Left lung (tissue), 10 donors: ENCODE measurements around the gene AMD1. TPM values are rescaled to one million over a fixed set of nuclear protein-coding genes. Genes with fewer than 3 reads are reported as not detected.
"Not testable (repeated sequence)": the region's sequence is repeated elsewhere in the genome, so short reads cannot be mapped to it uniquely, and the experiment has no call there.

Experiments used
- ATAC-seq: fragments of 200-7000 bp; cut with Tn5 transposase; one replicate; pipeline ENCODE4 v1.9.1; 2020; ENCODE audit warnings: moderate library complexity
- DNase-seq, 4 donors: peaks; one replicate each; pipeline ENCODE4 v3.0.0-alpha.2; 2013 to 2020
- H3K27ac ChIP-seq, 2 donors: fragments of 200-600 bp; sonication (generic) in 1 of 2; one replicate each; pipeline versions ENCODE4 v1.5.0 to v1.8.0; 2020 to 2021
- H3K27me3 ChIP-seq, 2 donors: fragments of 200-600 bp; sonication (generic) in 1 of 2; one replicate each; pipeline versions ENCODE4 v1.5.0 to v1.8.0; 2020 to 2021
- H3K36me3 ChIP-seq, 2 donors: fragments of 200-600 bp; sonication (generic) in 1 of 2; one replicate each; pipeline versions ENCODE4 v1.5.0 to v1.8.0; 2020 to 2021
- H3K4me1 ChIP-seq, 2 donors: fragments of 200-600 bp; one replicate each; pipeline ENCODE4 v1.8.0; 2021
- H3K4me3 ChIP-seq, 2 donors: fragments of 200-600 bp; sonication (generic) in 1 of 2; one replicate each; pipeline versions ENCODE4 v1.5.0 to v1.8.0; 2020 to 2021; ENCODE audit warnings: mild to moderate bottlenecking in 1 of 2
- H3K9me3 ChIP-seq, 2 donors: fragments of 200-600 bp; sonication (generic) in 1 of 2; one replicate each; pipeline versions ENCODE4 v1.5.0 to v1.8.0; 2020 to 2021
- intact Hi-C, 2 donors: fragments of 100-400 bp; cut with DNase I; formaldehyde crosslinking; loops; one replicate each; pipeline versions ENCODE4 v1.11.2 to v1.14.2; 2022
- polyA plus RNA-seq, 6 donors: library from polyadenylated mRNA; unstranded; fragments of 120-200 nt; gene quantifications; one replicate each; pipeline ENCODE4 v1.2.1, GENCODE V29; 2013; ENCODE audit not compliant: insufficient read length in 6 of 6
- total RNA-seq, 2 donors: library from RNA; stranded (reverse); fragmentation: NEBNext Ultra II Directional; extraction: Animal tissue kit (Norgen Biotek cat#: 25700); gene quantifications; one replicate each; pipeline ENCODE4 v1.2.1, GENCODE V29; 2021
- TF ChIP-seq, protein P1 (sequence below), 2 donors: fragments of 200-600 bp; sonication (generic) in 1 of 2; IDR thresholded peaks; one replicate each; pipeline versions ENCODE4 v1.5.0 to v1.8.0; 2021; ENCODE audit warnings: antibody characterized with exemption in 2 of 2
- donor health status: DM: no; HTN: yes; CAD: no.
- donor health status: DM: no; HTN: no; CAD: no.

Gene AMD1
- total and polyA plus RNA-seq, 8 donors: 45.4 to 99.9 (median 58.7) TPM

DNA sequence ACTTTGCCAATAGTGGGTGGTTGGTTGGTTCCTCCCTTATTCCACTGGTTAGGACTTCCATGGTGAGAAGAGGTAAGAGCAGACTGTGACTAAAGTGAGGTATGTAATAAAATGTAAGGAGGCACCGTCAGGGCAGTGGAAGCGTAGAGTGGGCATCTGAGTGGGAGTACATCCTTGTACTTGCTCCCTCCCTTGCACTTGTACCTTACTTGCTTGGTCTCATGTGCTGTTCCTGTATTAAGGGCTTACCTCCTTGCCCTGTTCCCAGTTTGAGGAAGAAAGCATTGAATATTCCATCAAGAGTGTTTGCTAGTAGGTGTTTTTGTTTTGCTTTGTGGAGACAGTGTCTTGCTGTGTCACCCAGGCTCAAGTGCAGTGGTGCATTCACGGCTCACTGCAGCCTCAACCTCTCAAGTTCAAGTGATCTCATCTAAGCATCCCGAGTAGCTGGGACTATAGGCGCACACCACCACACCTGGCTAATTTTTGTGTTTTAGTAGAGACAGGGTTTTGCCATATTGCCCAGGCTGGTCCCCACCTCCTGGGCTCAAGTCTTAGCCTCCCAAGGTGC lies 25.5 kb downstream of the AMD1 start:
- no peak overlapping the region for H3K27ac ChIP-seq
- no peak for DNase-seq
- ATAC-seq: no peak
- TF ChIP-seq, protein P1, sequence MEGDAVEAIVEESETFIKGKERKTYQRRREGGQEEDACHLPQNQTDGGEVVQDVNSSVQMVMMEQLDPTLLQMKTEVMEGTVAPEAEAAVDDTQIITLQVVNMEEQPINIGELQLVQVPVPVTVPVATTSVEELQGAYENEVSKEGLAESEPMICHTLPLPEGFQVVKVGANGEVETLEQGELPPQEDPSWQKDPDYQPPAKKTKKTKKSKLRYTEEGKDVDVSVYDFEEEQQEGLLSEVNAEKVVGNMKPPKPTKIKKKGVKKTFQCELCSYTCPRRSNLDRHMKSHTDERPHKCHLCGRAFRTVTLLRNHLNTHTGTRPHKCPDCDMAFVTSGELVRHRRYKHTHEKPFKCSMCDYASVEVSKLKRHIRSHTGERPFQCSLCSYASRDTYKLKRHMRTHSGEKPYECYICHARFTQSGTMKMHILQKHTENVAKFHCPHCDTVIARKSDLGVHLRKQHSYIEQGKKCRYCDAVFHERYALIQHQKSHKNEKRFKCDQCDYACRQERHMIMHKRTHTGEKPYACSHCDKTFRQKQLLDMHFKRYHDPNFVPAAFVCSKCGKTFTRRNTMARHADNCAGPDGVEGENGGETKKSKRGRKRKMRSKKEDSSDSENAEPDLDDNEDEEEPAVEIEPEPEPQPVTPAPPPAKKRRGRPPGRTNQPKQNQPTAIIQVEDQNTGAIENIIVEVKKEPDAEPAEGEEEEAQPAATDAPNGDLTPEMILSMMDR (IDR thresholded peaks at IDR 0.05): no peak
- intact Hi-C loops: no loop called here
- H3K4me3 ChIP-seq: no peak overlapping the region
- H3K4me1 ChIP-seq: no peaks in the 10 kb centered on the region
- H3K36me3 ChIP-seq: peaks cover 4 to 70% of the 10 kb centered on the region in 2 donors
- no peaks in the 10 kb centered on the region for H3K27me3 ChIP-seq
- H3K9me3 ChIP-seq: peaks cover 0 to 18% of the 10 kb centered on the region in 2 donors

- DNase-seq, H3K4me1 ChIP-seq, ATAC-seq, H3K4me3 ChIP-seq, H3K27me3 ChIP-seq, intact Hi-C loops, H3K27ac ChIP-seq: not testable (repeated sequence)
- Histone ChIP-seq H3K9me3 (peaks cover 0 to 26% of the 10 kb centered on the region in 2 donors), H3K36me3 (peaks cover 0 to 55% of the 10 kb centered on the region in 2 donors)
These were observed 27.0 kb downstream of the AMD1 start for GRCh38 chr6:110901601-110902000.

DNA sequence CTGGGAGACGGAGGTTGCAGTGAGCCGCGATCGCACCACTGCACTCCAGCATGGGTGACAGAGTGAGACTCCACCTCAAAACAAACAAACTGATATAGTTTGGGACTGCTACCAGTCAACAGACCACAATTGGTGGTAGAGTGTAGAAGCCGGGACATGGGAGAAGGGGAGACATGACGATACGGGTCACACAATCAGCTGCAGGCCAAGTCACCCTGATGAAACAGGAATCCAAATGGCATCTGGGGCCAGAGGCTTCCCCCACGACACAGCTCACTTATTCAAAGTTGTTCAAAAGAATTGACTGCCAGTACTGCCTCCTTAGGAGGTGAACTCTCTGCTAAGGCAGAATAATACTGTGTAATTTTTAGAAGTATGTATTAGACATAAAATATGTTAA lies 27.5 kb downstream of the AMD1 start:
- TF ChIP-seq, protein P1 (IDR thresholded peaks at IDR 0.05): no peak
- ATAC-seq: no peak

GRCh38 chr6:110906273-110906672 lies 31.7 kb downstream of the AMD1 start:
- DNase-seq, intact Hi-C loops, H3K27ac ChIP-seq, H3K4me3 ChIP-seq, ATAC-seq, H3K4me1 ChIP-seq, H3K27me3 ChIP-seq: not testable (repeated sequence)
- Histone ChIP-seq H3K36me3 (peaks cover 0 to 11% of the 10 kb centered on the region in 2 donors), H3K9me3 (peaks cover 0 to 46% of the 10 kb centered on the region in 2 donors)

More for the DNA sequence above, 27.5 kb downstream of the AMD1 start:
- H3K27me3 ChIP-seq: no peaks in the 10 kb centered on the region
- no peak overlapping the region for H3K4me3 ChIP-seq
- H3K9me3 ChIP-seq: peaks cover 0 to 30% of the 10 kb centered on the region in 2 donors
- intact Hi-C loops: no loop called here
- H3K36me3 ChIP-seq: peaks cover 0 to 50% of the 10 kb centered on the region in 2 donors
- no peak for DNase-seq
- no peak overlapping the region for H3K27ac ChIP-seq
- no peaks in the 10 kb centered on the region for H3K4me1 ChIP-seq

GRCh38 chr6:110930781-110931180 lies 56.2 kb downstream of the AMD1 start:
- no peak overlapping the region for H3K27ac ChIP-seq
- ATAC-seq (no peak), DNase-seq (no peak)
- TF ChIP-seq, protein P1 (IDR thresholded peaks at IDR 0.05): no peak
- no peaks in the 10 kb centered on the region for H3K27me3 ChIP-seq
- no peaks in the 10 kb centered on the region for H3K9me3 ChIP-seq
- intact Hi-C loops: no loop called here
- H3K4me3 ChIP-seq: no peak overlapping the region
- no peaks in the 10 kb centered on the region for H3K36me3 ChIP-seq
- peaks cover 0 to 27% of the 10 kb centered on the region in 2 donors for H3K4me1 ChIP-seq

DNA sequence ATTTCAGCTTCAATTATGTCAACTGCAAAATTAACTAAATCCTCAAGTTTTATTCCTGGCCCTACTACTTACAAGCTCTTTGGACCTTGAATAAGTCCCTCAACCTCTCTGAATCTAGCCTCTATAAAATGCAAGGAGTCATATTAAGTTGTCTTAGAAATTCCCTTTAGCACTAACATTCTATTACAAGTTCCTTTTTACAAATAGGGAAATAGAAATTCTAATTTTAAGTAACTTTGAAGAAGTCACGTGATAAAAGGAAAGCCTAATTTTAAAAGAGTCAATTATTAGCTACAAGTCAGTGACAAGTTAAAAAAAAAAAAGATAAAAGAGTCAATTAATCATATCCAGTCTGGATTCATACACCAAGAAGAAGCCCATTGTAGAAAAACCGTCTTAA lies 59.3 kb downstream of the AMD1 start:
- H3K4me1 ChIP-seq: peaks cover 0 to 27% of the 10 kb centered on the region in 2 donors
- no peaks in the 10 kb centered on the region for H3K36me3 ChIP-seq
- no peak for DNase-seq
- TF ChIP-seq, protein P1 (IDR thresholded peaks at IDR 0.05): no peak
- no peak overlapping the region for H3K27ac ChIP-seq
- ATAC-seq: no peak
- no peaks in the 10 kb centered on the region for H3K27me3 ChIP-seq
- H3K9me3 ChIP-seq: no peaks in the 10 kb centered on the region
- H3K4me3 ChIP-seq: no peak overlapping the region
- intact Hi-C loops: no loop called here
